Uterus (tissue), 2 donors: Measurements from ENCODE around the gene CIPC.

Source experiments
- CTCF ChIP-seq, 4 experiments: fragments of 200-600 bp in 2 of 4; fragments of 450-650 bp in 2 of 4; sonication (generic) in 2 of 4; IDR thresholded peaks; one replicate each; pipeline ENCODE4 v1.5.1; 2016 to 2019; ENCODE audit warnings: antibody characterized with exemption in 4 of 4, mild to moderate bottlenecking in 2 of 4, moderate library complexity in 1 of 4
- POLR2A ChIP-seq, 2 donors: fragments of 450-650 bp; IDR thresholded peaks; one replicate each; pipeline ENCODE4 v1.6.1; 2016; ENCODE audit warnings: antibody characterized with exemption in 2 of 2, mild to moderate bottlenecking in 1 of 2, moderate library complexity in 1 of 2

- no peak for TF ChIP-seq CTCF (IDR thresholded peaks at IDR 0.05)
- TF ChIP-seq POLR2A (IDR thresholded peaks at IDR 0.05): no peak
These were observed 60.8 kb downstream of the CIPC start for GRCh38 chr14:77158882-77159255.
